Measurements from ENCODE around the gene TPCN1.

Gene TPCN1

GRCh38 chr12:113260636-113261300 lies 39.5 kb downstream of the TPCN1 start:
- no peak overlapping the region for H3K4me3 ChIP-seq (replicated peaks; ENCODE audit: low read depth, low read length)
- no peak for TF ChIP-seq CTCF (IDR thresholded peaks at IDR 0.05; ENCODE audit: low read length, missing control alignments)
- DNase-seq (ENCODE audit: low read depth), result no peak

- H3K4me3 ChIP-seq (replicated peaks; ENCODE audit: low read depth, low read length), result no peak overlapping the region
- peak; percentile 16 for DNase-seq (ENCODE audit: low read depth)
- TF ChIP-seq CTCF (IDR thresholded peaks at IDR 0.05; ENCODE audit: low read length, missing control alignments), result no peak
Measured at GRCh38 chr12:113261847-113262470, 40.7 kb downstream of the TPCN1 start.

- DNase-seq (ENCODE audit: low read depth), result peak; percentile 65
- no peak for TF ChIP-seq CTCF (IDR thresholded peaks at IDR 0.05; ENCODE audit: low read length, missing control alignments)
- H3K4me3 ChIP-seq (replicated peaks; ENCODE audit: low read depth, low read length), result no peak overlapping the region
Measured at GRCh38 chr12:113262710-113263109, 41.4 kb downstream of the TPCN1 start.

- H3K4me3 ChIP-seq (replicated peaks; ENCODE audit: low read depth, low read length), result no peak overlapping the region
- DNase-seq (ENCODE audit: low read depth), result no peak
- no peak for TF ChIP-seq CTCF (IDR thresholded peaks at IDR 0.05; ENCODE audit: low read length, missing control alignments)
Measured at GRCh38 chr12:113263431-113263963, 42.2 kb downstream of the TPCN1 start.

GRCh38 chr12:113266106-113266895 lies 45.0 kb downstream of the TPCN1 start:
- TF ChIP-seq CTCF (IDR thresholded peaks at IDR 0.05; ENCODE audit: low read length, missing control alignments), result no peak
- DNase-seq (ENCODE audit: low read depth), result no peak

GRCh38 chr12:113267621-113268020 lies 46.4 kb downstream of the TPCN1 start:
- no peak for TF ChIP-seq CTCF (IDR thresholded peaks at IDR 0.05; ENCODE audit: low read length, missing control alignments)
- DNase-seq (ENCODE audit: low read depth), result no peak

More at GRCh38 chr12:113266106-113266895, 45.0 kb downstream of the TPCN1 start:
- no peak overlapping the region for H3K4me3 ChIP-seq (replicated peaks; ENCODE audit: low read depth, low read length)

More at GRCh38 chr12:113267621-113268020, 46.4 kb downstream of the TPCN1 start:
- H3K4me3 ChIP-seq (replicated peaks; ENCODE audit: low read depth, low read length), result no peak overlapping the region
